Endothelial cell of umbilical vein (primary cell): ENCODE measurements around the gene PHF3. TPM values are rescaled to one million over a fixed set of nuclear protein-coding genes. Genes with fewer than 3 reads are reported as not detected.

Source experiments
- BruUV-seq: library from RNA; stranded (reverse); fragments of 400-500 nt; replicated peaks from 2 replicates; lab custom pipeline; 2021; lab: Mats Ljungman, UMichigan
- CTCF ChIA-PET: fragments of 300-600, 350-600 bp; sonication (Branson Sonifier 250); formaldehyde crosslinking; loops from one replicate; lab custom pipeline; 2021; ENCODE audit warnings: antibody characterized with exemption, inconsistent platforms; lab: Charles Lee
- POLR2A ChIA-PET: fragments of 300-600, 350-600 bp; sonication (Branson Sonifier 250); formaldehyde crosslinking; loops from one replicate; lab custom pipeline; 2021; ENCODE audit warnings: antibody characterized with exemption, inconsistent platforms; lab: Charles Lee
- DNase-seq: peaks from one replicate; pipeline ENCODE4 v3.0.0-alpha.2; 2011; ENCODE audit warnings: low read depth, low spot score
- FAIRE-seq: peaks from 2 replicates; lab custom pipeline; 2011; peaks lifted over from hg19 to GRCh38; lab: Jason Lieb, UNC
- H2AFZ ChIP-seq: 2 replicates; pipeline ENCODE4 v1.6.0; 2012; ENCODE audit warnings: low read depth, low read length, control low read depth, inconsistent platforms
- H3K27ac ChIP-seq: 2 replicates; pipeline ENCODE4 v1.5.1; 2011; ENCODE audit warnings: low read depth, mild to moderate bottlenecking, control low read depth, low read length, moderate library complexity; ENCODE audit not compliant: insufficient read depth
- H3K27me3 ChIP-seq, 2 experiments: 2 replicates each; pipeline versions ENCODE4 v1.6.0 to v1.6.1; 2011; ENCODE audit warnings: low read length in 2 of 2, mixed read lengths in 1 of 2; ENCODE audit not compliant: control insufficient read depth in 2 of 2, insufficient read depth in 2 of 2
- H3K36me3 ChIP-seq, 2 experiments: 2 replicates in 1 of 2; 3 replicates in 1 of 2; pipeline ENCODE4 v1.5.1; 2011; ENCODE audit warnings: low read length in 2 of 2, mild to moderate bottlenecking in 1 of 2, moderate library complexity in 1 of 2; ENCODE audit not compliant: control insufficient read depth in 2 of 2, insufficient read depth in 2 of 2; ENCODE audit errors: extremely low read depth in 1 of 2
- H3K4me1 ChIP-seq: 3 replicates; pipeline ENCODE4 v1.5.1; 2011; ENCODE audit warnings: mild to moderate bottlenecking, low read length; ENCODE audit not compliant: control insufficient read depth, insufficient read depth; ENCODE audit errors: extremely low read depth
- H3K4me2 ChIP-seq: 2 replicates; pipeline ENCODE4 v1.6.1; 2011; ENCODE audit warnings: low read length, control low read depth, mixed read lengths; ENCODE audit not compliant: insufficient read depth
- H3K4me3 ChIP-seq, 3 experiments: fragments of 200-600 bp in 1 of 3; sonication (generic), shearing (Covaris generic) in 1 of 3; replicated peaks in 1 of 3; 2 replicates each; pipeline ENCODE4 v1.5.1; 2011 to 2016; ENCODE audit warnings: control low read depth in 3 of 3, low read length in 3 of 3, mild to moderate bottlenecking in 2 of 3, inconsistent platforms in 1 of 3, low read depth in 1 of 3, moderate library complexity in 1 of 3; ENCODE audit not compliant: insufficient read depth in 1 of 3
- H3K79me2 ChIP-seq: 2 replicates; pipeline ENCODE4 v1.6.0; 2012; ENCODE audit warnings: low read length, inconsistent platforms; ENCODE audit not compliant: control insufficient read depth, insufficient read depth
- H3K9ac ChIP-seq: replicated peaks from 2 replicates; pipeline ENCODE3; 2011; ENCODE audit warnings: low read length, control low read depth; ENCODE audit not compliant: insufficient read depth; ENCODE audit errors: extremely low read depth
- H3K9me1 ChIP-seq: replicated peaks from 3 replicates; pipeline ENCODE4 v1.6.0; 2011; ENCODE audit warnings: mild to moderate bottlenecking, low read length; ENCODE audit not compliant: control insufficient read depth, insufficient read depth; ENCODE audit errors: extremely low read depth
- H3K9me3 ChIP-seq: replicated peaks from 2 replicates; pipeline ENCODE4 v1.5.1; 2012; ENCODE audit warnings: low read length, inconsistent platforms; ENCODE audit not compliant: control insufficient read depth, insufficient read depth
- H4K20me1 ChIP-seq: replicated peaks from 2 replicates; pipeline ENCODE3; 2011; ENCODE audit warnings: mild to moderate bottlenecking, low read length; ENCODE audit not compliant: control insufficient read depth, insufficient read depth; ENCODE audit errors: extremely low read depth
- CTCF ChIP-seq, 2 donors: IDR thresholded peaks; 1 replicate in 1 of 2; 2 replicates in 1 of 2; pipeline ENCODE4 v1.5.1; 2011; ENCODE audit warnings: low read length in 2 of 2, mild to moderate bottlenecking in 2 of 2, moderate library complexity in 2 of 2, control low read depth in 1 of 2, inconsistent platforms in 1 of 2, low read depth in 1 of 2; ENCODE audit not compliant: insufficient read depth in 1 of 2; ENCODE audit errors: extremely low read depth in 1 of 2
- FOS ChIP-seq: IDR thresholded peaks from 2 replicates; pipeline ENCODE4 v1.6.1; 2011; ENCODE audit warnings: mild to moderate bottlenecking, low read length, moderate library complexity, borderline replicate concordance; ENCODE audit not compliant: insufficient read depth
- GATA2 ChIP-seq: IDR thresholded peaks from 2 replicates; pipeline ENCODE4 v1.7.0; 2011; ENCODE audit warnings: low read depth, mild to moderate bottlenecking, moderate library complexity, mixed read lengths, low read length; ENCODE audit not compliant: insufficient read length, insufficient read depth
- JUN ChIP-seq: IDR thresholded peaks from 2 replicates; pipeline ENCODE4 v1.6.1; 2011; ENCODE audit warnings: borderline replicate concordance, low read depth; ENCODE audit not compliant: insufficient read length, insufficient read depth
- MAX ChIP-seq: IDR thresholded peaks from 2 replicates; pipeline ENCODE4 v1.6.1; 2011; ENCODE audit not compliant: insufficient read depth, insufficient read length
- POLR2A ChIP-seq: IDR thresholded peaks from 2 replicates; pipeline ENCODE4 v1.6.1; 2012; ENCODE audit warnings: low read depth, mild to moderate bottlenecking, control low read depth, low read length
- dilution Hi-C: fragments of 300-500 bp; cut with MboI; formaldehyde crosslinking; loops from one replicate; pipeline ENCODE4 v1.15.0; 2019; ENCODE audit warnings: low sequenced_read_pairs; ENCODE audit not compliant: extremely low pct_ligation_motif_present
- intact Hi-C: fragments of 100-400 bp; cut with micrococcal nuclease; formaldehyde crosslinking; loops from one replicate; pipeline ENCODE4 v1.10.0; 2022
- polyA plus RNA-seq, 4 experiments: library from polyadenylated mRNA; depleted of rRNA in 3 of 4; stranded (reverse) in 3 of 4; unstranded in 1 of 4; fragments of >200 nt; gene quantifications; 2 replicates each; pipeline versions ENCODE4 v1.2.1 to v1.2.3, GENCODE V29; 2011 to 2012; ENCODE audit warnings: missing spikeins in 1 of 4
- total RNA-seq: library from RNA; stranded (reverse); gene quantifications from 2 replicates; pipeline ENCODE4 v1.2.3, GENCODE V29; 2021

The PHF3 gene
- total and polyA plus RNA-seq, 2 donors (not counting 3 experiments of a cell fraction or from before 2014, with no cell fraction given) = 4.6 to 29.6 TPM

GRCh38 chr6:63759605-63760105, 124.1 kb downstream of the PHF3 start:
- no peaks in the 10 kb centered on the region for H3K9me1 ChIP-seq
- FAIRE-seq (no peak), DNase-seq (no peak)
- H3K79me2 ChIP-seq = no peaks in the 10 kb centered on the region
- no peak overlapping the region for H3K4me3 ChIP-seq
- CTCF ChIA-PET = interaction anchor here (6.9 kb wide), 1 partner anchor 161 kb away, joined by 61 read pairs; no protein-coding TSS in a partner anchor
- H4K20me1 ChIP-seq = no peaks in the 10 kb centered on the region
- H3K9me3 ChIP-seq = no peaks in the 10 kb centered on the region
- H3K9ac ChIP-seq = no peak overlapping the region
- no peak overlapping the region for H3K27ac ChIP-seq
- POLR2A ChIA-PET = no interaction called here
- H3K4me2 ChIP-seq = no peak overlapping the region
- H2AFZ ChIP-seq = no peak overlapping the region
- no peaks in the 10 kb centered on the region for H3K4me1 ChIP-seq
- intact Hi-C loops (no loop called here), dilution Hi-C loops (no loop called here)
- no TSS peak for BruUV-seq
- H3K27me3 ChIP-seq = peaks cover 0 to 3% of the 10 kb centered on the region in 2 experiments
- TF ChIP-seq JUN (no peak), MAX (no peak), POLR2A (no peak), GATA2 (no peak), CTCF (IDR thresholded peaks at IDR 0.05; ENCODE audit: extremely low read depth in 1 of 2, insufficient read depth in 1 of 2, low read depth in 1 of 2, low read length in 2 of 2) (no peak), FOS (no peak)
- no peaks in the 10 kb centered on the region for H3K36me3 ChIP-seq
